T47D (cell line): ENCODE measurements around the gene ALDH1L1.
A peak's percentile ranks its signal among the peaks of the same experiment; 100 is the strongest.

ENCODE experiments used
- DNase-seq, 2 experiments: peaks; one replicate each; pipeline versions ENCODE4 v3.0.0 to v3.0.0-alpha.2; 2011 to 2012; ENCODE audit warnings: low read depth in 1 of 2, low spot score in 1 of 2
- JUND ChIP-seq: IDR thresholded peaks from 2 replicates; pipeline ENCODE4 v1.6.1; 2012; ENCODE audit warnings: low read depth
- in situ Hi-C: cut with HindIII; loops from 2 replicates; pipeline ENCODE4 v1.10.0; 2016; ENCODE audit warnings: low sequenced_read_pairs, low pct_unique_long_range_greater_than_20kb

ALDH1L1 gene

GRCh38 chr3:126132751-126133511 is 47.5 kb downstream of the ALDH1L1 start:
- DNase-seq, result peak in 1 of 2 experiments; percentile 39
- in situ Hi-C loops, result no loop called here
- no peak for TF ChIP-seq JUND

DNA sequence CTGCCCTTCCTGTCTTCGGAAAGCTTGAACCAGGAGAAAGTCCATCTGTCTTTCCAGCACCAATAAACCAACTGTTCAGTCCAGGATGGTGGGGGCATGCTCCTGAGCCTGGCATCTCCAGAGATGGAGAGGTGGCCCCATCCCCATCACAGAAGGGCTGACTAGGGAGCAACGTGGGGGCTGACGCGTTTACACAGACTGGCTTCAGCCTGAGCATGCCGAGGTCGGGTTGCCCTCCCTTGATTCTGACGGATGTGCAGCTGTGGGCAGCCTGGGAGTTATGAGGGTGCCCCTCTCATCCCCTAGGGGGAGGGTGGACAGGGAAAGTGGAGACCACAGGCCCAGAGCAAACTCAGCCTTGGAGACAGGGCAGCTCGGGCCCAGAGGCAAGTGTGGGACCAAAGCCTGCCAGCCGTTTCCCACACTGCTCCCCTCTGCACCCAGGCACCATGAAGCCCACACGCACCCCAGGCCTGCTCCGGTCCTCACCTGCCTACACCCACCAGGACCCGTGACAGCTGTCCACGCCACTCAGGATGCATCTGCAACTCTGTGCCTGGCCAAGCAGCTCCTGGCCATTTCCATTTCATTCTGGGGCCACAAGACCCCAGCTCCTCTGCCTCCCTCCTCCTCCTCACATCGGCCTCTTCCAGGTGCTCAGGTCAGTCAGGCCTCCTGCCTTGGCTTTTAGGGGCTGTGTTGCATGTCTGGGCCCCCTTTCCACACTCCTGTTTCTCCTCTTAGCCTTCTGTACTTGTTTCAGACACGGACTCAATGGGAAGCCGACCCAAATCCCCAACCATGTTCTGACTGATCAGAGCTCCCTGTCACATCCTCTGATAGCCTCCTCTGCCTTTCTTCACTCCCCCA is 48.3 kb downstream of the ALDH1L1 start:
- in situ Hi-C loops, result no loop called here

GRCh38 chr3:126130981-126131745 is 49.2 kb downstream of the ALDH1L1 start:
- DNase-seq, result no peak
- in situ Hi-C loops, result no loop called here
- TF ChIP-seq JUND, result no peak

More for the DNA sequence above, 48.3 kb downstream of the ALDH1L1 start:
- TF ChIP-seq JUND, result no peak
- DNase-seq, result no peak

- in situ Hi-C loops, result no loop called here
- TF ChIP-seq JUND, result no peak
- DNase-seq, result peak; percentile 33 to 77
Measured at GRCh38 chr3:126130081-126130855, 50.1 kb downstream of the ALDH1L1 start.

DNA sequence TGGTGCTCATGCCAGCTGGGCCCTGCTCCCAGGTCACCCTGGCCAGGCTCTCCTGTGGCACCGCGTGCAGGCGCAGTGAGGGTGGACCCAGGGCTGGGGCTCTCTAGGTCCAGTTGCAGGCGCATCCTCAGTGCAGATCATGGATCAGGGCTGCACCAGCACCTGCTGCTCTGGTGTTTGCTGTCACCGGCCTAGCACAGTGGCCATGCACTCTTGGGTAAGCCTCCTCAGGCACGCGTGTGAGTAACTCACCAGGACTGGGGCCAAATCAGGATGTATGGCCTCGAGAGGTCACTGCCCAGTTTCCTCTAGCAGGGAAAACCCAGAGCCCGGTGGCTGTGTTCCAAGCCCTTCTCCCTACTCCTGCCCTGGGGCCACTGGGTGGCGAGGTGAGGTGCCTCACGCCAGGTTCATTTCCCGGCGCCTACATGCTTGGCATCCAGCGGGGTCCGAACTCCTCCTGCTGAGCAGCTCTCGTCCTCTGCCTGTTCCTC is 50.9 kb downstream of the ALDH1L1 start:
- TF ChIP-seq JUND, result no peak
- in situ Hi-C loops, result no loop called here

GRCh38 chr3:126128504-126129397 is 51.6 kb downstream of the ALDH1L1 start:
- in situ Hi-C loops, result no loop called here
- DNase-seq, result no peak
- no peak for TF ChIP-seq JUND

More for the DNA sequence above, 50.9 kb downstream of the ALDH1L1 start:
- DNase-seq, result peak; percentile 43 to 70

- TF ChIP-seq JUND, result no peak
- DNase-seq, result no peak
- in situ Hi-C loops, result no loop called here
Measured at GRCh38 chr3:126127904-126128303, 52.5 kb downstream of the ALDH1L1 start.

DNA sequence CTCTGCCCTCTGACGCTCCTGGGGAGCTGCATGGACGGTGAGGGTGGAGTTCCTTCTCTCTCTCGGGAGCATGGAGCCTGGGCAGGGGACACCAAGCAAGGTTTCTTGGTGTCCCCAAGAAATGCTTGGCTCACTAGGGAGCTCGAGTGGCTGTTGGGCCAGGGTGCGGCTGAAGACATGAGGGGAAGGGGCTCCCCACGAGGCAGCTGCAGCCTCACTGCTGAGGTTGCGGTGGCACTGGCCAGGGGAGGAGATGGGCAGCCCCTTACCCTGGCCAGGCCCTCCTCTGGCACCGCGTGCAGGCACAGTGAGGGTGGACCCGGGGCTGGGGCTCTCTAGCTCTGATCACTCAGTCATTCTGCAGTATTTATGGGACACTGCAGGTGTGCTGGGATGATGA is 52.9 kb downstream of the ALDH1L1 start:
- DNase-seq, result no peak
- in situ Hi-C loops, result no loop called here
- TF ChIP-seq JUND, result no peak

DNA sequence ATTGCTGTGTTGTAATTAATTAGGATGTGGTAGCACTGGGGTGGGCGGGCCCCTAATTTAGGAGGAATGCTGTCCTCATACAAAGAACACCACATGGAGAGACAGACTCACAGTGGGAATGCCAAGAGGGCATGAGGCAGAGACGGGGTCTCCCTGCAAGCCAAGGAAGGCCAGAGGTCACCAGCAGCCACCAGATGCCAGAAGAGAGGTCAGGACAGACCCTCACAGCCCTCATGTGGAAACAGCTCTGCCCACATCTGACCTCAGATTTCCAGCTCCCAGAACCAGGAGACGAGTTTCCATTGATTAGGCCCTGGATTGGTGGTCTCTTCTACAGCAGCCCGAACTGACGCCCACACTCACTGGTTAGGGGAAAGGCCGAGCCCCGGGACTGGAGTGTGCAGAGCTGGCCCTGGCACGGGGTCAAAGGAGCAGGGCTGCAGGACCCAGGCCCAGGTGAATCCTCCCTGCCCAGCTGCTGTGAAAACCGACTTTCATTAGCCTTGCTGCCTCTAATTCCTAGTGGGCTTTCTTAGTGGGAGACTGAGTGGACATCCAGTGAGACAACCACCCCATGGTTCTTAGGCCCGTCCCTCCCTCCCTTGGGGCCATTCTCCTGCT is 53.5 kb downstream of the ALDH1L1 start:
- TF ChIP-seq JUND, result no peak
- DNase-seq, result no peak
- in situ Hi-C loops, result no loop called here

- no peak for TF ChIP-seq JUND
- no peak for DNase-seq
- in situ Hi-C loops, result no loop called here
Measured at GRCh38 chr3:126126286-126126685, 54.1 kb downstream of the ALDH1L1 start.
